ENCODE measurements around the gene ATXN7.

Gene ATXN7

DNA sequence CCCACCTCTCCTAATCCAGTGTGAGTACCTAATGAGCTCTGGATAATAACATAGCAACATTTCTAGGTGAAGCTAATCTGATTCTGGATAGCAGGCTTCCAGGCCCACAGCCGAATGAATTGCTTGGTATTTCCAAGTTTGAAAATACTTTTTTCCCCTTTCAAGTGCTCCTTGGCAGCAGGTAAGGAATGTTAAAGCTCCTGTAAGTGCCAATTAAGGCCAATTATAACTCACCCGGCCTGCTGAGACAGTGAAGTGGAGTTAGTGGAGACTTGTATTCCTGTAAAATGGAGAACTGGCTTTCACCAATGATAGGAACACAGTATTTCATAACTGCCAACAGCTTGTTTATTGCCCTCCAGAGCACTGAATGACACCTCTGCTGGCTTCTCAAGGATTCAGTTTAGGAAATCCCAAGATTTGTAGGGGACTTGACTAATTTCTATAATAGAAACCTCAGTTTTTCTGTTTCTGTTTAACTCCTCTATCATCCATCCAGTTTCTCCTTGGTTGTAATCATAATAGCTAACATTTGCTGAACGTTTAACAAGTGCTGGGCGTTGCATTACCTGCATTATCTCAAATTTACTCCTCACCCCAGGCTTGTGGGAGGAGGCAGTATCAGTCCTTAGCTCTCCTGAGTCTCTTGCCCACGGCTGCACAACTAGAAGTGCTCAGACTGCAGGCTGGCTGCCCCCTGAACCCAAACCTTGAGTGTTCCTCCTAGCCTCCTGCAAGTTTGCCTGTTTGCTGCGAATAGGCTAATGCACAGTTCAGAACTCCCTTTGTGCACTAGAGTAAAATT is 101.2 kb downstream of the ATXN7 start:
- no peak for DNase-seq

DNA sequence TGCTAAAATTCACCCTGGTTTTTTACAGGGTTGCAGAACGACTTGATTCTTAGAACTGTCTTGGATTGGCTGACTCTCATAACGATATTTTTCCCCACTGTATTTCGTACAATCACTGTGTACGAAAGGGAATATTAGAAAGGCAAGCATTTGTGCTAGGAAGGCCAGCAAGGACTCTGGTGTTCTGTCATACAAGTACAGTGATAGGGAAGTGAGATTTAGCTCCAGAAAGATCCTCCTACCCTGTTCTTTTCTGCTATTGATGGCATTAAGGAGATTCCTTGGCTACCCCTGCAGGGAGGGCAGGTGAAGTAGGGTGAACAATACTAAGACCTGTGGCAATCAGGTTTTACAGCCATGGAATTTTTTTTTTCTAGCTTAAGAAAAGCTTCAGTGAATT is 102.3 kb downstream of the ATXN7 start:
- no peak for DNase-seq

DNA sequence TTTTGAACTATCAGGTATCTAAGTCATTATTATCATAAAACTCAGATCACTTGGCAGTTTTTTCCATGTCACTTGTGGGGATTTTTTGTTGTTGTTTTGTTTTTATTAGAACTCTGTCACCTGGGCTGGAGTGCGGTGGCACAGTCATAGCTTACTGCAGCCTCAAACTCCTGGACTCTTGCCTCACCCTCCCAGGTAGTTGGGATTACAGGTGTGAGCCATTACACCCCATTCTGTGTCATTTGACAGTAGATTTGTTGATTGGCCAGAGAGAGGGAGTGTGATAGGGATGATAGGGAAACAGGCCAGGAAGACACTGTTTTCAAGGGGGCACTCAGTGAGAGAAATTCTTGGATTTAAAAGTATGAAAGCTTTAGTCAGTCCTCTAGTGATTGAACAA is 103.2 kb downstream of the ATXN7 start:
- no peak for DNase-seq

DNA sequence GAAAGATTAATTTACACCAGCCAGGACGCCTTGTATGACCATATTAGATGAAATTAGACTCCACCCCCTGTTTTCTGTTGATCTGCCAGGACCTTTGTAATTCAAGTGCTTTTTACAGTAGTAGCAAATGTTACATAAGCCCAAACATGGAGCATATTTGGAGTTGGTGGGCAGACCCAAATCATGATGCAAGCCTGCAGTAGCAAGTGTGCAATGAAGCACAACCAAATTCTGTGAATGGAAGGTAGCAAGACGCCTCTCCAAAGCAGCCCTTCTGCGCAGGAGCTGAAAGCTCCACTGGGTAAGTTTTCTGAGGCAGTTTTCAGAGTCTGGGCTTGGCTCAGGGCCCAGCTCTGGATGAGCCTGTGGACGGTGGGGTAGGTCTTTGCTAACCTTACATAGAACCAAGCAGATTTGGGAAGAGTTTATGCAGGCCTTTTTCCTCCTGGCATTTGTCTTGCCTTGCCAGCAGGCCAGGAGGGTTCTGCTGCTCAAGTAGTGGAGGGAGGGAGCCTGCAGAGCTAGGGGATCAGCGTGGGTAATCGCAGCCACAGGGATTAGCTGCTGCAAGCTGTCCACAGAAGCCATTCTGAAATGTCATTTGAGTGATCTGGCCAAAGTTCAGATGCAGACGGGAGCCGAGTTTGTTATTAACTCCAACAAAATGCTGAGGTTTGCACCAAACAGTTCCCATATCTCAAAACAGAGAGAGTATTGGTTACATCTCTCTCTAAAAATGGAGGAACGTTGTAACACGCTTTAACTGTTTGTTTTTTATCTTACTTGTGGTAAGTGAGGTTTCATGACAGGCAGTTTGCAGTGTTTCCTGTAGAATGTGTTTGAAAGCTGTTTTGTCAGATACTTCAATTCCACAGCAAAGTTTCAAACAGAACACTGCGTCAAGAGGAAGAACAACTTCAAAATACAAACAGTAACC is 104.3 kb downstream of the ATXN7 start:
- DNase-seq, result peak; percentile 0

DNA sequence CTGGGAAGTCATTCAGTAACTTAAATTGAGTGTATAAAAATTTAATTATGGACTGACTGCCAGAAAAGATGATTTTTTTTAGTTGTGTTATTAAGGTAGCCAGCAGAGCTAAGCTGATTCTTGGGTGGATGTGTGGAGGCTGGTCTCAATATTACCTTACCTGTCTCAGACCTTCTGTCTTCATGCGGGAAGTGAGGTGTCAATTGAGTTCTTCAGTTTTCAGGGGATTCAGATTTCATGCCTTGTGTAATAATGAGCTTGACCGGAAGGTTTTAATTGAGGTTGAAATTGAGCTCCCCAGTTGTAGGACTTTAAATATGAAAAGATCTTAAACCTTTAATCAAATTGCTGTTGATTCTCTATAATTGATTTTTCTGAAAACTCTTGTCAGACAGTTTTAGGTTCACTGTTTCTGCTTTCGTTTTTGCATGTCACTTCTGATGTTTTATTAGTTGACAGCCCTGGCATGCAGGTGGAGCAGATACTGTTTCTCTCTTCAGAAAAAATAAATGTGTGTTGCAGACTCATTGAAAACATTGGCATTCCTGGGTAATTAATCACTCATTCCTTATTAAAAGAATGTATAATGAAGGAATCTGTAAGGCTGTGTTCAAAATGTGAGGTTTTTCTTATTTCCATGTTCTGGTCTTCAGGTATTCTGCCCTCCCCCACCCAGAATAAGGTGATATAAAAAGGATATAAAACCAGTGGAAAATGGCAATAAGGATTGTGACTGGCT is 105.1 kb downstream of the ATXN7 start:
- no peak for DNase-seq

DNA sequence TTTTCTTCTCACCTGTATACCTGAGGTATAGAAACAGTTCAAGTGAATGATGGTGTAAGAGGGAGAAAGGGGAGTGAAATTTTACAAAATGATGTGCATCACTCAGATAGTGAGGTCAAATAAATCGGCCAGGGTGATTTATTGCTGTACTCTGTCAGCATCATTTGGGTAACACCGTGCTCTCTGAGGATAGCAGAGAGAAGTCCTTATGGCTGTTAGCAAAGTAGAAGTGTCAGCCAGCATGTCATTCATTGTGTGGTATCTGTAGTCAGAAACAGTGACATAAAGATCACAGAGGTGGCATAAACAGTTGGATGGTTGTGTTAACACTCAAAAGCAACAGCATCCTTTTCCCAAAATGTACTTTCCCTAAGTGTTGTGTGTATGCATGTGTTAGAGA is 106.2 kb downstream of the ATXN7 start:
- DNase-seq, result no peak

DNA sequence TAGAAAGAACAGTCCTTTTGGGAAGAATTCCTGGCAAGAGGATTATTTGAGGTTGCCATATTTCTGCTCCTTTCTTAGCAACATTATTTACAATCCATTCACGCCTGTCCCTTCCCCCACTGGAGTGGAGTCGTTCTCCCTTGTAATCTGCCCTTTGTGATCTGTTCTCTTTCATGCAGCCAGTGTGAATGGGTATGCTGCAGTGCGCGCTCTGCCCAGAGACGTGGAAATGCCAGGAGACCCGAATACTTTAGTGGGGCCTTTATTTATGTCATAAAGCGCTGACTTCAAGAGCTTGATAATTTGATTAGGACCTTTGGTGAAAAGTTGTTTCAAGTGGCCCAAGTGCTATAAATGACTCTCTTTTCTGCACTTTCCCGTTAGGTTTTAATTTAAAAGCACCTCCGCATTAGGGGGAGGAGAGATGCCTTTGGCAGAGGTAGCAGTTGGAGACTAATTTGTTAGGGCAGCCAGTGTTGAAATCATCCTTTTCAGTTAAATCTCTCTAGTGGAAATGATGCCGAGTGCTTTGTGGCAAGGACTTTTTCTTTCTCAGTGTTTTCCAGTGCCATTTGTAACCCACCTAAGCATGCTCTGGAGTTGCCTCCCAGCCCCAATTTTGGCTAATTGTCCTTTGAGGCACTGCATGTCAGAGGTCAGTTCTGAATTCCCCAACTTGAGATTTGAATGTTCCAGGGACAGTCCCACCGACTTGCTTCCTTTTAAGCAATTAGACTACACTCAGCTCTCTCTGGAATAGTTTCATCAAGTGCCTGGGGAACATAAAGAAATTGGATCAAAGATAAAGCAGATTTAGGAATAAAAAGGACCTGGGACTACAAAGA is 107.2 kb downstream of the ATXN7 start:
- DNase-seq, result no peak

DNA sequence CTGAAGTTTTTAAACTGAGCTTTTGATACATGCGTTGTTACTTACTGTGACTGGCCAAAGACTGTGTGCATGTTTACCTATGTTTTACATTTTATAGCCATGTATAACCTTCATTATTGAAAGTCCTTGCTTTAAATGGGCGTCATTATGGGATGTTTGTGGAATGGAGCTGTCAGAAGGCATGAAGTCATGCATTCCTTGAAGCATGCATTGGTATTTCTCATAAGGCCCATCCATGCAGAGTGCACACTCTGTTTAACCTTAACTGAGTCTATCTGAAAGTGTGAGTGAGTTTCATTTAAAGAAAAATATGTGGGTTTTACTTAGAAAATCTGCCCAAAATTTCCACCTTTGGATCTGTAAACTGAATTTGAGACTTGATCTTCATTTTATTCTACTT is 108.5 kb downstream of the ATXN7 start:
- no peak for DNase-seq

DNA sequence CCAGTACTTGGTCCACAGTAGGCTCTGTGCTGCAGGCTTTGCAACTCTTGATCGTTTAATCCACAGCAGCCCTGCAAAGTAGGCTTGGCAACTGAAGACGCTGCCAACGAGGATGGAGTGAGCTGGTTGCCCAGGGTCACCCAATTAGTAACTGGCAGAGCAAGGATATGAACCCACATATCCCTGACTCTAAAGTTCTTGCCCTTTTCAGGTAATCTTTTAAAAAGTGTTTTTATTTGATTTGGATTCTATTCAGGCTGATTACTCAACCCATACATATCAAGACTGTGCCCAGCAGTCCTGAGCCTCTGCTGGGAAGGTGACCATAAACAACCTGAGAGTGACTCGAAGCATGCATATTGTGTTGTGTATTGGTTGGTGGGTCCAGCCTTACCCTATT is 109.3 kb downstream of the ATXN7 start:
- no peak for DNase-seq

DNA sequence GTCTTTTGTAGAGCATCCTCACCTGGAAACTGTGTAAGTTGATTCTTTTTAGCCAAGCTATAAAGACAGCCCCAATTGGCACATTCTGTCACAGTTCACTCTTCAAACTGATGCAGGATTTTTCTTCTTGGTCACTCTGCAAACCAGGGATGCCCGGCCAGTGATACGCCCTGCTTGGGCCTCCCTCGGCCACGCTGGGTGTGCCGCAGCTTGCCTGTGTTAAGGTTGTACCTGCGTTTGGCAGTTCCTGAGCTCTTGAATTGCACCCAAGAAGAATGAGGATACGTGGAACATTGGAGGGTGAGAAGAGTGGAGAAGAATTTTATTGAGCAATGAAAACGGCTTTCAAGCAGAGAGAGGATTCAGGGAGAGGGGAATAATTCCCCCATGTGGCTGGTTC is 109.7 kb downstream of the ATXN7 start:
- no peak for DNase-seq

DNA sequence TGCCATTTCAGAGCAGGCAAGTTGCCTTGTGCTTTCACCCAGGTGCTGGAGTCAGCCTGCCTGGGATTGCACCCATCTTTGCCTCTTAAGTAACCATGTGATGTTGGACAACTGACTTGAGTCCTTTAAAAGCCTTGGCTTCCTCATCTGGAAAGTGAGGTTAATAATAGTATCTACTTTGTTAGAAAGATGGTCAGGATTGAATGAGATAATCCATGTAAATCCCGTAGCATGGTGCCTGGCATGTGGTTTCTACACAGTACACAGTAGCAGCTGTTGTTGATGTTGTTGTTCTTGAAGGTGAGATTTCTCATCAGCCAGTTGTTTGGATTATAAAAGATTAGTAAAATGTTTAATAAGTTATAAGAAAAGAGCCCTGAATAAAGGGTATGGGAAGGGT is 110.8 kb downstream of the ATXN7 start:
- no peak for DNase-seq

DNA sequence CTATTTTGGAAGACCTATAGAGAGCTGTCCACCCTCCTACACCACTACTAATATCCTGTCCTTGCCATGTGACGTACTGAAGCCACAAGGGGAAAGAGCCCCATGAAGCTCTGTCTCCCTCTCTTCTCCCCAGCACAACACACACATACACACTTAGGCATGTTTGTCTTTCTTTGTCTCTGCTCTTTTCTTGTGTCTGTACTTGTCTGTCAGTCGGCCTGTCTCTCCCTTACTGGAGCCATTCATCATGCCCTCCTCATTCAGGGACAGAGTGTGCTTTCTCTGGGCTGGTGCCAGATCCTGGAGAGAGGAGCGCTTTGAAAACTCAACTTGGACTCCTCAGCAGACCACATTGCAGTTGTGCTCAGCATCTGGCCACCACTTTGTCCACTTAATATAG is 112.1 kb downstream of the ATXN7 start:
- DNase-seq, result no peak

DNA sequence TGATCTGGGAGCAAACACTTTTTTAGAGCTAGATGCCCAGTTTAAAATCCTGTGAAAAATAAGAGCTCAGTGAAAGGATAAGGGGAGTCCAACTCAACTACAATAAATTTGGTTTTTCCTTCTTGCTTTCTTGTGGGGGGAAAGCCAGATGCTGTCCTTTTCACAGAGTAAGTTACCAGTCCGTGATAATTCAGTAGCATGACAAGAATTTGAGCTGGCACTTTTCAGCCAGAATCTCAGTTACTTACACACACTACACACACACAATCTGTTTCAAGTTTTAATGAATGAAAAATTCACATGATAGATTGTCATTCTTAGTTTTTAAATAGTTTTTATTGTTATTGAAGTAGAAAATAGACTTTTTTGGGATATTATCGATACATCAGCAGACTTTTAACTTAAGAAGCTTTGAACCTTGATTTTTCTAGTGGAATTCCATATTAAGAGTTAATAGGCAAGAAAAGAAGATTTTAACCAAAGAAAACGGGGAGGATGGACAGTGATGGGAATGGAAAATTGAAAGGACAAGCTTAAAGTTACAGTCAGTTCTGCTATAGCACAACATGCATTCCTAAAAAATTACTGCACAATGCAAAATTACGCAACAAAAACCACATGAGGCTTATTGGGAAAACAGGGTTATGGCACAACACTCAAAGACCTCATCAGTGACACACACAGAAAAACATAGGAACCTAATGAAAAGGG is 112.6 kb downstream of the ATXN7 start:
- DNase-seq, result no peak

DNA sequence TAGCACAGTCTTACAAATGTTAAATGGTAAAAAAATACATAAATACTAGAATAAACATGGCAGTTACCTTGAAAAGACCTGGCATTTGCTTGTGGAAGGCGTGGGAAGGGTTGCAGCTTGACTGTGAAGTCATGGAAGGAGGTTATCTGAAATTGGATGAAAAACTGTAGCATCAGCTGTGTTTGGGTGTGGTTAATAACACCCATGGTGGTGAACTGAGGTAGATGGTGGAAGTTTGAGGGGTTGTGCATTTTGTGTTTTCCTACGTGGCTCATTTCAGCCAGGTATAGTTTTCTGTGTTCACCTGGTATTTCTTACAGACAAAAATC is 113.2 kb downstream of the ATXN7 start:
- DNase-seq, result no peak

DNA sequence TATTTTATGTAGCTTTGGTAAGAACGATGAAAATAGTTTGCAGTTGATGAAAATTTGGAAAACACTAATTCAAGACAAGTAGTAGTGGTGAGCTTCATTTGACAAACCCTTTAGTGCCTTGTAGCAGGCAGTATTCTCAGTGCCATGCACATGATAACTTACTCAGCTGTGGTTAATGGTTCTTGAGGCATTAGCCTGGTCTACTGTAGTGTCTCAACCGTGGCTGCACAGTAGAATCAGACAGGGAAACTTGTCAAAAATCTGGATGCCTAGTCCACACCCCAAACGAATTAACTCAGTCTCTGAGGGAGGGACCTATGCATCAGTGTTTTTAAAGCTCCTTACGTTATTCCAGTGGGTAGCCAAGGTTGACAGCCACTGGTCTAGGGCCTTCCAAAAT is 114.2 kb downstream of the ATXN7 start:
- no peak for DNase-seq

DNA sequence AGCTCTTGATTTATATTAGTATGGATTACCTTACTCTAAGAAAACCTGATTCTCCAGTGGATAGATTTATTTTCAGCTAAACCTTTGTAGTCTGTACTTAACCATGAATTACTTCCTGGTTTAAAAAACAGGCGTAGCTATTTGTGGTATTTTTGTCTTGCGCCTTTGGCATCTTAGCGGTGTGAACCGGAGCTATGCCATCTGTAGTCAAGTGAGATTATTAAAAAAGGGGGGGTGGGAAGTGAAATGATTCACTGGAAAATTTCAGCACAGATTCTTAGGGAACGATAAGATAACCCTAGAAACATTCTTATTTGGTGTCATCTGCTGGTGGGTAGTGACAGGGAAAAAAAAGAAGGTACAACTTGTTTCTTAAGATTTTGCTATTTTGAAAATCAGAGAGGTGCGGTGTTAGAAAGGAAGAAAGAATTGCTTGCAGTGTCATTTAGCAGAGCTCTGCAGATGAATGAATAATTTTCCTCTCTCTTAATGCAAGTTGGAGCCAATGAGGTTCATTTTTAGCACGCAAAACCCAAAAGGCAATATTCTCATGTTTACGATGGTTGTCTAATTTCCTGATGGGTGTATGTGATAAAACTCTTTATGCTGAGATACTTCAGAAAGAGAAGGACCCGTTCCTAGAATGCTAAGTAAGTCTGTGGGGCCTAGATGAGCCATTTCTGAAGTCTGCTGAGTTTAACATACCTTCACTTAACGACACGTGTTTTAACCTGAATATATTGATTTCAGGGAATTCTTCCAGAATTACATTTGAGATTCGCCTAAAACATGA is 115.6 kb downstream of the ATXN7 start:
- no peak for DNase-seq

DNA sequence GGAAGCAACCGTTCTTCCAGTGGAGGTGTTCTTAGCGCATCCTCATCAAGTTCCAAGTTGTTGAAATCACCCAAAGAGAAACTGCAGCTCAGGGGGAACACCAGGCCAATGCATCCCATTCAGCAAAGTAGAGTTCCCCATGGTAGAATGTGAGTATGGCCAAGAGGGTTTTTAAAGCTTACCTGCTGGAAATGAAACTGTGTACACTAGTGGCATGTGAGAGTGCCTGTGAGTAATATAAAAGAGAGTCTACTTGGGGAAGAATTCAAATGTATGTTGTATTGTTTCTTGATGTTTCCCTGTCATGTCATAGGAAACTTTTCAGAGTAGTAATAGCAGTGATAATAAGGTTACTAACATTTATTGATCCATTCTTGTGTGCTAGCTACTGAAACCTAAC is 116.4 kb downstream of the ATXN7 start:
- DNase-seq, result no peak

DNA sequence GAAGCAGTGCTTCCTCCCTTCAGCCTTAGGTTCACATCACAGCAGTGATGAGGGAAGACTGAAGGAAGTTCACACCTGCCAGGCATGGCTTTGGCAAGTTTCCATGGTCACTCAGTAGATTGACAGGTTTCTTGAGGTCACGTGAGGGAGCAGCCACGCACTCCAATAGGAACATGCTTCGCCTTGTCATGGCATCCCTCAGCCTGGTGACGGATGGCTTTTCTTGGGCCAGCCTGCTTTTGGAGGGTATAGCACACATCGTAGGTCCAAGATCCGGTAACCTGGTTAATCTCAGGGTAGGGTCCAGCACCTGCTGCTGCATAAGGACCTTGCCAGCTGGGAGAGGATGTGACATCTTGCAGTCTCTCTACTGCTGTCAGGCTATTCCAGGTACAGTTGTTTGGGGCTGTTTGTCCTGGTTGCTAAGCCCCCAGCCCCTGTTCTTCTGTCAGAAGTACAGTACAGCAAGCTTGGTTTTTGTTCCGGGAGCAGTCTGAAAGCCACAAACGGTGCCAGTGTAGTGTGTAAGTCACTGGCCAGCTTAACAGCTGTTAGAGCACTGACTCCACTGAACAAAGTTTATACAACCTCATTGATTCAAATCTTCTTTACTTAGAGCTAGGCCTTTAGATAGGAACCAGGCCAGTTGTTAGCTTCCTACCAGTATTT is 117.3 kb downstream of the ATXN7 start:
- no peak for DNase-seq

DNA sequence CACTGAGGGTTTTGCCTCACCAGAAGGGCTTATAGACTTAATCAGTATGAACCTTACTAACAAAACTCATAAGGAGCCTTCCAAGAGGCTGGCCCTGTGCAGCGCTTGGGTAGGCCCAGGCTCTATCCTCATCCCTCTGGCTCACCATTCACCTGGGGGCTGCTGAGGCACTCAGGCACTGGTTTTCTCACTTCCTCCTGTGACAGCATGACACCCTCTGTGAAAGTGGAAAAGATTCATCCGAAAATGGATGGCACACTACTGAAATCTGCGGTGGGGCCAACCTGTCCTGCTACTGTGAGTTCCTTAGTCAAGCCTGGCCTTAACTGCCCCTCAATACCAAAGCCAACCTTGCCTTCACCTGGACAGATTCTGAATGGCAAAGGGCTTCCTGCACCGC is 118.3 kb downstream of the ATXN7 start:
- DNase-seq, result no peak

DNA sequence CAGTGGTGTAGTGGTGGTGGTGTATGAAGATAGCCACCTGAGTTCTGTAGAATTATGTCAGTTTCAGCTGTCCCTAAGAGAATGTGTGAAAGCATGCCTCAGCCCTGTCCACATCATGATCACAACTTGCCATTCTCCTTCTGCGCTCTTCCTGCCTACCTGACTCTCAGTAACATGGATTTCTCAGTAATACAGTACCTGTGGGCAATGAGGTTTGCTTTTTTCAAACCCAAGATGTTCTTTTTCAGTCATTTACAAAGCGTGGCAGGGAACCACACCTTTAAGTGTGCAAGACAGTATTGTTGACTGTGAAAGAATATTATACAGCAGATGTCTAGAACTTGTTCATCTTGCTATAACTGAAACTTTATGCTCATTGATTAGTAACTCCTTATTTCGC is 120.7 kb downstream of the ATXN7 start:
- DNase-seq, result no peak

DNA sequence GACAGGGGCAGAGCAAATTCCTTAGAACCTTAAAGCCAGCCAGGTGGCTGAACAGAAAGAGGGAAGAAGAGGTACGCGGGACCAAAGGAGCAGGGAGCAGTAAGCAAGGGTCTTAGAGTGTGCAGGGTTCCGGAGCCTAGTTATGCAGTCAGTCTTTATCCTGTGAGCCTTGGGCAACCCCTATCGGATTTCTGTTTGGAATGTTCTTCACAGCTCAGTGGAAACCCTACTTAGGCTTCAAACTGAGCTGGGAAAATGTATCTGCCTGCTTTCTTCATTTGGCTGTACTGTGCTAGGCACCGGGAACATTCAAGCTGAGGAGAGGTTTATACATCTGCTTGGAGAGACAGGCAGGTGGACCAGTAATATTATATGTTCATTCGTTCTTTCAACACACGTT is 122.5 kb downstream of the ATXN7 start:
- DNase-seq, result no peak
